ENCODE results near the gene SUPT4H1.
A peak's percentile ranks its signal among the peaks of the same experiment; 100 is the strongest.

SUPT4H1 gene

DNA sequence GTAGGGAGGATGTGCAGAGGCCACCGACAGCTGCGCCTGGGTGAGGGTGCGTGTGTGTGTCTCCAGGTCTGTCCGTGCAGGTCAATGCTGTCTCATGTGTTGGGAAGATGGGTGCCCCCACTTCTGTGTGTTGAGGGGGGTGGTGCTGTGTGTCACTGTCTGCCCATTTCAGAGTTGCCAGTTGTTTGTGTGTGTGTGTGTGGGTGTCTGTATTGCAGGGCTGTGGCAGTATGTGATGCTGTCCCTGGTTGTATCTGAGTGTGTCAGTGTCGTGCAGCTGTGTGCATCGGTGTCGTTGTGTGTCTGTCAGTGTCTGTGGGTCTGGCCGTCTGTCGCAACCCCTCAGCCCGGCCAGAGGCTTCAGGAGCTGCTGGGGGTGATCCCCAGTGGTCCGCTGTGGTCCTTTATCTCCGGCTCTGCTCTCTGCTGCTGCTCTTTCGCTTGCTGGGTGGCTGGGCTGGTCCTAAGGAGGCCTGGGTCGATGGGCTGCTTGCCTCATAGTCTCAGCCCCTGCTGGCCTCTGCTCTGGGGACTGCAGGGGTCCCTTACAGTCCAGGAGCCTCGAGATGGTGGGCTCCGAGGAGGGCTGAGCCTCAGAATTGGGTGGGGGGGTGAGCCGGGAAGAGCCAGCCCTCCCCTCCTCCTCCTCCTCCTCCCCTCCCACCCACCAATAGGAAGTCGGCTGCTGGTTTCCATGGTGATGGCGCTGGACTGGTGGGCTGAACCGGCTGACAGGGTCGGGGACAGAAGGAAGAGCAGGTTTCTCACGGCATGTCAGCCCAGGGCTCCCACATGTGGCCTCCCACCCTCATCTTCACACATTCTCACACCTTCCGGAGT is 23.6 kb downstream of the SUPT4H1 start, which contains the start of gene TSPOAP1:
Gene TSPOAP1 (minus strand): TSS at position 601 of the 840 bp plus-strand sequence. CDS start 875 bp downstream, outside the sequence.
- DNase-seq: peak; percentile 81

DNA sequence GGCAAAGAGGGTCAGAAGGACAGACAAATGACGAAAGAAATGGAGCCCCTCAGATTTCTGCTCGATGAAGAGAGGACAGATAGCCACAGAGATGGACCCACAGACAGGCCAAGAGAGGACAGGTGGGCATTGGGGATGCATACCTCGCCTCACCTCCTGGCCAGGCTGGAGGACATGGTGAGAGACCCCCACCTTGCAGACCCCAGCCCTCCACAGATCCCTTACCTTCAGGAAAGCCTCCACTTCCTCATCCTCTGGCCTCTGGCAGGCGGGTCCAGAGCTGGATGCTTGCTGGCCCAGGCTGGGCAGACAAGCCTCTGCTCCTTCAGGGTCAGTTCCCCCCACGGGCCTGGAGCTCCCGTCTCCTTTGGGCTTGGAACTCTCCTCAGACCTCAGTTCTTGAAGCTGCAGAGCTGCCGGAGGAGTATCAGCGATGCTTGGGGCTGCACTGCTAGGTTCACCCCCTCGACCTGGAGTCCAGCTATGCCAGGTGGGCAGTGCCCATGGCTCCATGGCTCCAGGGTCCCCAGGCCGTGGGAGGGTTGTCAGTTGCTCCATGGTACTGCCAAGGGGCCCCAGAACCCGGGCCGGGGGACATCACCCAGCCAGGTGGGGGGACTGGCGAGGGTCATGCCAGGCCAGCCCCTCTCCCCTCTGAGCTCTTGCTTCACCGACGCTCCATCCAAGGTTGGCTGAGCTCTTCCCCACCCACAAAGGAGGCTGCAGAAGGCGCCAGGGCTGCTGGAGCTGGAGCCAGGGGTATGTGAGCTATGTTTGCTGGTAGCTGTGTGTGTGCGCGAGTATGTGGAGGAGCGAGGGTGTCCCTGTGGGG is 24.4 kb downstream of the SUPT4H1 start:
- DNase-seq: no peak

DNA sequence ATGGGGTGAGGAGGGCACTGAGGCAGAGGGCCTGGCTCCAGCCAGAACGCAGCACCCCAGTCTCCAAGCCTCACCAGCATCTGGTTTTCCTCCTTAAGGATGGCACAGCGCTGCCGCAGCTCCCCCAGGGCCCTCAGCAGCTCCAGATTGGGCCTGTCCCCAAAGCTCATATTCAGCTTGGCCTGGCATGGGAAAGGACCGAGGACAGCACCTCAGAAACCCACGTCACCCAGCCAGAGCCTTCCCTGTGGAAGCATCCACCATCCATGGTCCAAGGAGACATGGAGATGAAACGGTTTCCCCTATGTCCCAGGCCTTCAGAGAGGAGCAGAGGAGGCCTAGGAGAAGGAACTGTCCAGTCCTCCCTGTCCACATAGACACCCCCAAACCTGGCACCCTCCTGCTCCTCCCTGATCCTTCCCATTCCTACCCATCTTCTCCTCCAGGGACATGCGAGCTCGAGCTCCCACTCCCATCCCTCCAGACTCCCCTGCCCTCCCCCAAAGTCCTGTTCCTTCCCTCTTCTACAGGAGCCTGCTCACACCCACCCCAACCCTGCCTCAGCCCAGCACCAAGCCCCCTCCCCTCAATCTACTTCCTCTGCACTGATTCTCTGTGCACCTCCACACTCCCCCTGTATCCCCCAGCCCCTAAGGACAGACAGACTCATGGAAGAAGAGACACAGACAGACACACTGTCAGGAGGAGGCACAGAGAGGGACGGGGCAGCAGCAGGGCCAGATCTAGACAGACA is 25.2 kb downstream of the SUPT4H1 start:
- DNase-seq: no peak

DNA sequence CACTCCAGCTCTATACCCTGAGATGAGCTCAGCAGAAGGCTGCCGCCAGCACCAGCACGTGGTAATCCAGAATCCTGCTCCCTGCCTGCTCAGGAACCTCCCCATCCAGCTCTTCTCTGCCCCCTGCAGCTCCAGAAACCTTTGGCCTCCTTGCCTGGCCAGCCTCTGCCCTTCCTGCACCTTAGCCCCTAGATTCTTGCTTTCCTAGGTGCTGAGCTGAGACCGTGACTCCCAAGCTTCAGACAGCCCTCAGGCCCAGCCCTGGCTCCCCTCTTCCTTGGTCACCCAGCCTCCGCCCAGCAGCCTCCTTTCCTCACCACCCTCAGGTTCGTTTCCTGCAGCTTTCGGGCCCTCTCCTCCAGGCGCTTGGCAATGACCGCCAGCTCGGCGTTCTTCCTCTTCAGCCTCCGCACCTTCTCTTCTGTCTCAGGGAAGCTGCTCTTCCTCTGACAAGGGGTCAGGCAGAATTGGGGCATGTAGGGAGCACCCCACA is 26.0 kb downstream of the SUPT4H1 start:
- DNase-seq: no peak

DNA sequence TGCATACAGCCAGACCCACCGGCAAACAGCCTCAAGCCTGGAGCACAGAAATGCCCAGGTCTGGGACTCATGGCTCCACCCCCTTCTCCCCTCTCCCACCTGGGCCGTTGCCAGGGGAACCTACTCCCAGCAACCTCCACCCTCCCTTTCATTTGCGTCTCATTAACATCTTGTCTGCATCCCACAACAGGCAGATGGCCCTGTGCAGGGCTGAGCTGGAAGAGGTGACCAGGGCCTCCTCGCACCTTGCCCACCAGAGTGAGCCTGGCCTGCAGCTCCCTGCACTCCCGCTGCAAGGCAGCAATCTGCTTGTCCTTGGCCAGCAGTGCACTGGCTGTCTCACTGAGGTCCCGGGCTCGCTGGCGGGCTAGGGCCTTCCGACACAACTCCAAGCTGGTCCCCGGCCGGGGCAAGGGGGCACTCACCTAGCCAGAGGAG is 26.7 kb downstream of the SUPT4H1 start:
- DNase-seq: no peak

DNA sequence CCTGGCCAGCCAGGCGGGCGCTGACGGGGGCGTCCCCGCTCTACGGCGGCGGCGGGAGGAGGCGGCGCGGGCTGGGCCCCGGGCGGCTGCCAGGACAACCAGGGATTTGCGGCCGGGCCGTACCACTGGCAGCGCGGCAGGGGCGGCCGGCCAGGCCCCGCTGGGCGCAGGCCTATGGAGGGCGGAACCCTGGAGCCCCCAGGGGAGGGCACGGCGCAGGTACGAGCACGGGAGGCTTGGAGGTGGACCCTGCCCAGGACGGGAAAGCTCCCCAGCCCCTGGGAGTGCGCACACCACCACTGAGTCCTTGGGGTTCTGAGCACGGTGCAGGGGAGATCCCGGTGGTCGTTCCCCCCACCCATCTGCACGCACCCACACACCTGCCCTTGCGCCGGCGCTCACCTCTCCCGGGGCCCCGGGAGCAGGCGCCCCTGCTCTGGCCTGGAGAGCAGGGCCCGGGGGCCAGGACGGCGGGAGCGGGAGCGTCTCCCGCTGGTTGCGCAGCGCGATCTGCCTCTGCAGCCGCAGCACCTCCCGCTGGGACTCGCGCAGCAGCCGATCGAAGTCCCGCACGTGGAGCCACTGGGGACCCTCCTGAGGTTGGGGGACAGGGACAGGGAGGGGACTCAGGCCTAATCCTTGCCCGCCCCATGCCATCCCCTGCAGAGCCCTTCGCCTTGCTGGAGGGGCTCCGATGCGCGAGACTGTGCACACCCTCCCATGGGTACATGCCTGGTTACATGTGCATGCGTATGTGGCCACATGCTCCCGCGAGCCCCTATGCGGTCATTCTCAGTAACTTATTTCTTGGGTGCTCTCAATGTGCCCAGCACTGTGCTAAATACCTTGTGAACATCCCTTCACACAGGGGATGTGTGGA is 27.4 kb downstream of the SUPT4H1 start:
- no peak for DNase-seq

DNA sequence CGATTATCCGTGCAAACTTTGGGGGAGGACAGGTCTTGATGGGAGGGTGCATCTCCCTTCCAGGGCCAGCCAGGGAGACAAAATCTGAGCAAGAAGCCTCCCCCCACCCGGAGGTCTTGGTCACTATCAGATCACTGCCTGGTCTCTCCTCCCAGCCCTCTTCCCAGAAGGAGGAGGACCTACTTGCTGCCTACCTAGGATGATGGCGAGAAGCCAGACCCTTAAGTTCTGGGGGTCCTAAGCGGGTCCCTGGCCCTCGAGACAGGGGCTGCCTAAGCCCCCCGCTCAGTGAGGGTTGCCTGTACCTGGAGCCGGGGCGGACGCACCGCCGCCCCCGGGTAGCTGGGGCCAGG is 28.0 kb downstream of the SUPT4H1 start:
- DNase-seq: no peak

DNA sequence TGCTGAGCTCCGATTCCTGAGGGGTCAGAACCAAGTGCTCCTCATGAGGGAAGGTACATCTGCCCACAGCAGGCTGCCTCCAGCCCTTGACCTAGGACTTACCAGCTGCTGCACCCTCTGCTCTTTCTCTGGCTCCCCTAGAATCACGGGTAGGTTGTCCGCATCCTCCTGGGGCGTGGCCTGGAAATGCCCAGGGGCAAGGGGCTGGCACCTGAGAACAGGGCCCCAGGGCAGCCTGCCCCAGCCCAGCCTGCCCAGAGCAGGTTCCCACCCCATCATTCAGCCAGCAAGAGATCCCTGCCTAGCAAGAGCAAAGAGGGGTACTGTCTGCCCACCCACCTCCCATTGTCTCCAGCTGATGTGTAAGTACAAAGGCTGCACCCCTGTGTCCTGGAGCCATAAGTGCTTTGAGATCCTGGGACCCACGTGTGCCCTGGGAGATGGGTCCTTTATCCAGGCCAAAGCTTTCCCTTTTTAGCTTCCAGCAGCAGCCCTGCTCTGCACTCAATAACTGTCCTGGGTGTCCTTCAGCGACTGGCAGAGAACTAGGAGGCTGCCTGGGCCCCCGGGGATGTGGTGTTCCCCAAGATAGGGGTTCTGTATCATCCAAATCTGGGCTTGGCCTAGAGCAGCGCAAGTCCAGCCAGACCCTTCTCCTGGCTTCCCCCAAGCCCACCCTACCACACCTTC is 28.5 kb downstream of the SUPT4H1 start:
- DNase-seq: no peak

DNA sequence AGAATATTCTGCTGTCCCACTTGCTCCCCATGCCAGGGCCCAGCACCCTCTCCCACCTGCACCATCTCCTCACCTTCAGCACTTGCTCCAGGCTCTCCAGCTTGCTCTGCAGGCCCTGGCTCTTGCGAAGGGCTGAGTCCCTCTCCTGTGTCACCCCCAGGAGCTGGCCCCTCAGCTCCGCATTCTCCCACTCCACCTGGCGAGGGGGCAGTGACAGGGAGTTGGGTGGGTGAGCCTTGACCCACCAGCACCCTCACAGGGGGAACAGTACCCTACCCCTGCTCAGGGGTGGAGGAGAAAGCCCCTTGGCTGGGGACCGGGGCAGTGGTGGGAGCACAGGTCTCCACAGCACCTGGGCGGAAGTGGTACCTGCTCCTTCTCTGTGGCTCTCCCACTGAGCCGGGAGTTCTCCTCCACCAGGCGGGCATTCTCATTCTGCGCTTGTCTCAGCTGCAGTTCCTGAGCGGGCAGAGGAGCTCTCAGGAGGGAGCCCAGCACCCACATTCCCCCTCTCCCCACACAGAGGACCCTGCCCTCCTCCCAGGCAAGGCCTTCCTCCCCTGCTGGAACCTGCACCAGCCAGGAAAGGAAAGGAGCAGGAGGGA is 29.3 kb downstream of the SUPT4H1 start:
- no peak for DNase-seq

DNA sequence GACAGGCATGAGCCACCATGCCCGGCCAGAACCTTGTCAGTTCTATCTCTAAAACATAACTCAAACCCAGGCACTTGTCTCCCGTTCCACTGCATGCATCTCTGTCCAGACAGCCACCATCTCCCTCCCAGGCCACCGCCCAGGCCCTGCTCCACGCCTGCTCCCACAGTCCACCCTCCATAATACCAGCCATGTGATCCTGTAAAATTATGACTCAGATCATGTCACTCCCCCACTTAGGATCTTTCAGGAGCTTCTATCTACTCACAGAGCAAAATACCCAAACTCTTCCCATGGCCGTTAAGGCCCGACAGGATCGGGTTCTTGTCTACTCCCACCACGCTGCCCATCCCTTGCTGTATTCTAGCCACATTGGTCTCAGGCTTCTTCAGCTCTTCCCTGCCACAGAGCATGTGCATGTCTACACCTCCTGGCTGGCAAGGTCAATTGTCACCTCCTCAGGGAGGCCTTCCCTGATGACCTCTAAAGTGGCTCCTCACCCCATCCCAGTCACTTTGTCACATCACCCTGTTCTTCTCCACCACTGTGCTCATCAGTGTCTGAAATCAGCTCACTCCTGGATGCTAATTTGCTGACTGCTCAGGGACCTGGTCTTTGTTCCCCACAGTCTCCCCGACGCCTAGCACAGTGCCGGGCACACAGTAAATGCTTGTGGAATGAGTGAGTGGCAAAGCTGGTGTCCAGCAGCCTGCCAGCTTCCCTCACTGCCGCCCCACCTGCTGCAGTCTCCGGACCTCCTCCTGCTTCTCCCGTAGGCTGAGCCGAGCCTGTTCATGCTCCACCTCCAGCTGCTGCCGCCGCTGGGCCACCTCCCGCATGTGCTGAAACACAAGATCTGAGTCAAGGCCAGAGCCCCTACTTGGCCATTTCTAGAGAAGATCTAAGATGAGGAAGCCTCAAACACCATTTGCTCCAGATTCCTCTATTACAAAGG is 30.2 kb downstream of the SUPT4H1 start:
- DNase-seq: no peak

DNA sequence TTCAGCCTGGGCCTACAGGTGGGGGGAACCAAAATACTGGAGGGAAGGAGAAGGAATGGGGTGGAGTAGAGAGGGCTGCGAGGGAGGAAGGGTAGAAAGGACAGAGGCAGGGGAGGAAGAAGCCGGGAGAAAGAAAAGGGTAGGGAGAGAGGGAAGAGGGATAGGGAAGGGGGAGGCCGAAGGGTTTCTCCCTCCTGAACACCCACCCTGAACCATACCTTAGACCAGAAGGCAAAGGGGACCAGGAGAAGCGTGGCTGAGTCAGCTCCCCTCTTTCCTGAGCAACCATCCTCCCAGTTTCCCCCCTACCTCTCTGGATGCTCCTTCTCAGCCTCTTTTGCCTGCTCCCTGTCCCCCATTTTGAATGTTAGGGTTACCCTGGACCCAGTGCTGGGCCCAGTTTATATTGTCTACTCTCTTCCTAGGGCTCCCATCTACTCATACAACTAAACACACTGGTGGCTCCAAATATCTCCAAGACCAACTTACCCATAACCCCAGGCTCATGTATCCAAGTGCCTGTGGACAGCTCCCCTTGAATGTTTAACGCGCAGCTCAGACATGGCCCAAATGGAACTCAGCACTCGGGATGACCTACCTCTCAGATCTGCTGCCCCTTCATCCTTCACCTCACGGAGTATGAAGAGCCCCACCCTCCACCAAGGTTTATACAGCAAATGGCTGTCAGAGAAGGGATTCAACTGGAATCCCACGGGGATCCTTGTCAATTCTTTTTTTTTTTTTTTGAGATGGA is 31.3 kb downstream of the SUPT4H1 start:
- DNase-seq: no peak

DNA sequence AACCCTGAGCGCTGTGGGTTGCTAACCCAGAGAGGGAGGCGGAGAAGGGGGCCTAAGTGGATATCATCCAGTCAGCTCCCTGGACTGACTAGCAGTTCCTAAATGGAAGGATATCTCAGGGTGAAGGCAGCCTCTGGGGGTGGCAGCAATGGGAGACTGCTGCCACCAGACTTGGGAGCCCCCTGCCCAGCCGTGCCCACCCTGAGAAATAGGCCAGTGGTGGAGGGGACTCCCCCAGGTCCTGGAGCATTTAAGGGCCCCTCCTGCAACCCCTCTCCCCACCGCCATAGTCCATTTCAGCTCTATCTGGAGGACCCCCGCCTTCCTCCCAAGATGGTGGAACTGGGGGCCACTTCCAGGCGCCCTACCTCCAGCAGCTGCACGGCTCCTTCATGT is 31.8 kb downstream of the SUPT4H1 start:
- no peak for DNase-seq

DNA sequence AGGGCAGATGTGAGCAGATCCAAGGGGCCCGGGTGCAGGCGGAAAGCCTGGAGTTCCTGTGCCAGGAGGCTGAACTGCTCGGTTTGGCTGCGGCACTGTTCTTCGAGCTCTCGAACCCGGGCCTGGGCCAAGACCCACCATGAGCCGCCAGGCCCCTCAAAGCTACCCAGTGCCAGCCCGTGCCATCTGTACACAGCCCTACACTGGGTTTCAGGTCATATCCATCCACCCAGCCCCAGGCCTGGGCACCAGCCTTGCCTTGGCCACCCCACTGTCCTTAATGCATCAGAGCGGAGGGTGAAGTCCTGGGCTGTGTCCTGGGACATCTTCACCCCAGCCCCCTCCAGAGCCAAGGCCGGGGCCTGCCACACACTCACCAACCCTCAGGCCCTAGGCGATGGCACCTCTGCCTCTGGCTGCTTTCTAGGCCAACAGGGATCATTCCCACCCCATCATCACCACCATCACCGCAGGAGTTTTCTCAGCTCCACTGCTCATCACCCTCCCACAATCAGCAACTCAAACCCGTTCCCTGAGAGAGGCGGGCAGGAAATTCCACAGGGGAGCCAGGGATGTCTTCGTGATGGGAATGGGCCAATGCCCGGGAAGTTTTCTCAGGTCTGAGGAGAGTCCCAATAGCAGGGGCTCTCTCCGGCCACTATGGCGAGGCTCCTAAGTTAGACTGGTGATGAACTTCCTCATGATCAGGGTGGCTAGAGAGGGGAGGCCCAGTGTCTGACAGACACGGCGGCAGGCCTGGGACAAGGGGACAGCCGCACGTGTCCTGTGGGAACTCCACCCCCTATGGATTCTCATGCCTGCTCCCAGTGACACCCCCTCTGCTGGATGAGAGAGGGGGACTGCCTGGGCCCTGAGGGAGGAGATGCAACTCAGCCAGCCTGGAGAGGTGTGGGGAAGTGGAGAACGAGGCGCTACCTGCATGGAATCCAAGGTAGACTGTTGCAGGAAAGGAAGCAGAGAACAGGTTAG is 32.5 kb downstream of the SUPT4H1 start:
- no peak for DNase-seq

DNA sequence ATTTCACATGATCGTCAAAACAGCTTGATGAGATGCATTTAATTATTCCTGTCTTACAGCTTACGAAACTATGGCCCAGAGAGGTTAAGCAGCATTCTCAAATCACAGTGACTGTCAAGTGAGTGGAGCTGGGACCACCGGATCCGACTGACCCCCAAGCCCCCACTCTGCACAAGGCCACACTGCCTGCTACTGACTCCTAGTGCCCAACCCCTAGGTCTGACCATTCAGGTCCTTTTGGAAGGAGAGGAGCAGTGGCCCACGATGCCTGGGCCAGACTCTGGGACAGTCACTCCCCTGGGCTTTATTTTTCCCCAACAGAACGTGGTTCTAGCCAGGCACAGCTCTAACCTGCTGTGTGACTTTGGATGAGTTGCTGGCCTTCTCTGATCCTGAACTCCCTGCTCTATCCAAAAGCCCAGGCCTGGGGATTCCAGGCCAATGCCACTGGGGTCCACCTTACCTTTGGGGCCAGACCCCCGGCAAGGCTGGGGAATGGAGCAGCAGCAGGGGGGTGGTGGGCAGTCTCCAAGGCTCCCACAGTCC is 33.3 kb downstream of the SUPT4H1 start:
- no peak for DNase-seq

DNA sequence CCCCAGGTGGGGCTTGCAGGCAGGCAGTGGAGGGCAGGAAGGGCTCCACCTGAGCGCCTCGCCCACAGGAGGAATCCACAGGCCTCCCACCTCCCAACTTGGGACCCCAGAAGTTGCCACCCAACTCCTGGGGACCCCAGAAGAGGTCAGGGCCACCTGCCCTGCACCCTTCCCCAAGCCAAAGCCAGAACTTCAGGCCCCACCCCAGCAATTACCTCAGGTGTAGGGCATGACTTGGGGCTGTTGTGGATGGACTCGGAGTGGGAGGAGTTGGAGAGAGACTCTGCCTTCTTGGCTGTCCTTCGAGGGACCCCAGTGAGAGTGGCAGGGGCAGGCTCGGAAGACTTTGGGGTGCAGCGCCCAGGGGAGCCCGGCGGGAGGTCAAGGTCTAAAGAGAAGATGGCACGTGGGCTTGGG is 33.9 kb downstream of the SUPT4H1 start:
- no peak for DNase-seq

DNA sequence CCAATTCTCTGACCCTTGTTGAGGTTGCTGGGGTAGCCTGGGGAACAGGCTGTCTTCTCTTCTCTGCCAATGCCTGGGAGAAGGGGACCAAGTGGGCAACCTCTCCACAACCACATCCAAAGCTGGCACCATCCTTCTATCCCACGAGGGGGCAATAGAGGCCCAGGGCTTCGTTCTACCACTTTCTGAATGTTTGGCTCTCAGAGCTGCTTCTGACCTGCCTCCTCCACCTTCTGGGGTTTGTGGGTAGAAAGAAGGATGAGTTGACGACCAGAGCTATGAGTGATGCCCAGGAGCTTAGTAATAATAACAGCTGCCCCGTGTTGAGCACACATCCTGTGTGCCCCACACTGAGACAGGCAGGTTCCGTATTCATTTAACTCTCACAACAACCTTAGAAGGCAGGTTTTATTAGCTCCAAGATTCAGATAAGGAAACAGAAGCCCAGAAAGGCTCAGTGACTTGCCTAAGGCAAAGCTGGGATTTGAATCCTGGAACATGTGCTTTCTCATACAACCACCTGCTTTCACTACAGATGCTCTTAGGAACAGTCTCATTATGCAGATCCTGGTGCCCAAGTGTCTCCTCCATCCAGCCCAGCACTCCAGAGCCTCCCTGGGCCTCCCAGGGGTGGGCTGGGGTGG is 34.5 kb downstream of the SUPT4H1 start:
- peak; percentile 80 for DNase-seq
